OCI-M1 (cell line): ENCODE results near the gene ARHGEF17.
A peak's percentile ranks its signal among the peaks of the same experiment; 100 is the strongest.

Experiments used
- DNase-seq: peaks from one replicate; lab custom pipeline; 2025; lab: John Stamatoyannopoulos, UW

The ARHGEF17 gene

DNA sequence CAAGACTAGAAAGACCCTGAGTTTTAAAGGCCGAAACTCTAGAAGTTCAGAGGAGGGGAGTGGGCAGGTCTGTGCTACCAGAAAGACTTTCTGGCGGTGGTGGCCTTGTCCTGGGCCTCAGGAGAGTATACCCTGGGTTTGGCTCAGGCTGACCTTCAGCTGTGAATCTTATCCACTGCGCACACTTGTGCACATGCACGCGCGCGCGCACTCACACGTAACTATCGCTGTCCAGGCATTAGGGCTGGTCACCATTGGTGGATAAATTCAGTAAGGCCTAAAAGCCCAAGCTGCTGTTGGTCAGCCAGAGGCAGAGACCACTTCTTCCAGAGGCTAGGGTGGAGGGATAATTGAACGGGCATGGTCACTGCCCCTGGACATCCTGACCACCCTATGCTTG, 25.1 kb downstream of the ARHGEF17 start:
- DNase-seq = no peak

DNA sequence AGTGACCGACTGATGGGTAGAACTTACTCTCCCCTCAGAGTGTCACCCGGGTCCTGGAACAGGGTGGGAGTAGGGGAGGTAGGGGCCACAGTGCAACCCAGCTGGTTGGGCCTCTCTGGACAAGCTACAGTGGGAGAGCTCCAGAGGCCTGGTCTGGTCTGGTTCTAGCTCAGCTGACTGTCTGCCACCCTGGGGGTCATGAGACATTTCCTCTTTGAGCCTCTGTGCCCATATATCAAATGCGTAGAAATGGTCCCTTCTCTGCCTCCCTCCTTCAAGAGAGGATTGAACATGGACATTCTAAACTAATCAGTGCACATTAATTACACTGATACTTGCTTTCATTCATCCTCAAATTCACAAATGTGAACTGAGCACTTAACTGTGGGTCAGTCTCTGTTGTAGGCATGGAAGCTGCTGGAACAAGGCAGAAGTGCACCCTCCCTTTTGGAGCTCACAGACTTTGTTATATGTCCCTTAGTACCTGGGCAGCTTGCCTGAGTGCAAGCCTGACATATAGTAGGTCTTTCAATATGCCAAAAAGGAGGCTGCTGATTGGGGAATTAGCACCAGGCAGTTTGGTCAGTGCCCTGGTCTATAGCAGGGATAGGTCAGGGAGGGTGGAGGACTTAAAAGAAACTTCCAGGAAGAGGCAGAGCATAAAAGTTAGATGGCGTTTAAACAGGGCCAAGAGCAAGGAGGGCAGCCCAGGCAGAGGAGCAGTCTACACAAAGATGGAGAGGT, 25.7 kb downstream of the ARHGEF17 start:
- DNase-seq = no peak

DNA sequence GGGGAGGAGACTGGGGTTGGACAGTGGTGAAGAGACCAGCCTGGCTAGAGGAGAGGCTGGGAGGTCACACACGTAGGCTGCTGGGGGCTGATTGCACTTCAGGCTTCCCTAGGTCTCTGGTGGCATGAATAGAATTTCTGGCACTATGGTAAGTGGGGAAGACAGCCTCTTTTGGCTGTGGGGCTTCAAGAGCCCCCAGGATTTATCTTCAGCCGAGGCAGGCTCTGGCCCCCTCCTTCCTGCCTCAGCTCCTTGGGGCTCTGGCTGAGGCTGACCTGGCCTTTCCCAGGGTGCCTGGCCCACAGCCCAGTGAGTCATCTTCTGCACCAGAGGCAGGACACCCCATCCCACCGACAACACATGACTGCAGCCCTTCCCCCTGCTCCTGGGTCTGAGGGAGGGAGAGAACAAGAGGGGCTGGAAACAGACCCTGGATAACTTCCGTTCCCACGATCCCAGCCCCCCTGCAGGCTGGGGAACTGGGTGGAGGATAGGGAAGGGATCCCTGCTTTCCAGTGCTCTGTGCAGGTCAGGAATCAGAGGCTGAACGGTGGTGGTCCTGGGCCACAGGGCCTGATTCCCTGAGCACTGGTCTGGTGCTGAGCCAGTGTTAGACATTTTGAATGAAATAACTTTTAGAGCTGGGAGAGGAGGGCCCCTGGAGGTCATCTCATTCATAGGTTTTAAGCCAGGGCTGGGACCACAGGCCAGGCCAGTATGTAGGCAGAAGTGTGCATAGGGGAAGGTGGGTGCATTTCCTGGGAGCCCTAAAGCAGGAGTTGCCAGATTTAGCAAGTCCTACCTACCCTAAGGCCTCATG, 26.5 kb downstream of the ARHGEF17 start:
- peak; percentile 71 for DNase-seq

DNA sequence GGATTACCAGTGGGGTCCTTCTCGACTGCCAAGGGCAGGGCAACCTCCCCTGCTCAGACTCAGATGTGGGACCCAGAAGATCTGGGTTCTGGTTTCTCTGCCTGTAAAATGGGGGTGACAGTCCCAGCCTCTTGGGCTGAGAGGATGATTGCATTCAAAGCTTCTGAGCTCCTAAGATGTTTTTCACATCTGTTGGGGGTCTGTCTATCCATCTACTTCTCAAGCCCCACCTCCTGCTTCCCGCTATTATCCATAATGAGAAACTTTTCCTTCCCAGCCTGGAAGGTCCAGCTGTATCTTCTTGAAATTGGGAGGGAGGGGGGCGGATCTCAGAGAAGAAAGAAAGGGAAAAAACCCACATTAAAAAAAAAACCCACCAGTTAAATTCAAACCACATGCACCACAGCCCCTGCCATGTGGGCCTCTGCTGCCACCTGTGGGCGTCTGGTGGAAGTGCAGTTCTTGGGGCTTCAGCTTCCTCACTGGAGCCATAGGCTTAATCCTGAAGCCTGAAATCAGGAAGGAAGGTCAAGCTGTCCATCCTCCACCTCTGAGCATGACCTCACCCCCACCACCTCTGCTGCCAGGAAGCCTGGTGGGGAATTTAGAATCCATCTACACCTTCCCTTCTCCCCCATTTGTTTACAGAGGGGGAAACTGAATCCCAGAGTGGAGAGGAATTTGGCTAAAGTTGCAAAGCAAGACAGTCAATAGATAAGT, 27.3 kb downstream of the ARHGEF17 start:
- peak; percentile 99 for DNase-seq

DNA sequence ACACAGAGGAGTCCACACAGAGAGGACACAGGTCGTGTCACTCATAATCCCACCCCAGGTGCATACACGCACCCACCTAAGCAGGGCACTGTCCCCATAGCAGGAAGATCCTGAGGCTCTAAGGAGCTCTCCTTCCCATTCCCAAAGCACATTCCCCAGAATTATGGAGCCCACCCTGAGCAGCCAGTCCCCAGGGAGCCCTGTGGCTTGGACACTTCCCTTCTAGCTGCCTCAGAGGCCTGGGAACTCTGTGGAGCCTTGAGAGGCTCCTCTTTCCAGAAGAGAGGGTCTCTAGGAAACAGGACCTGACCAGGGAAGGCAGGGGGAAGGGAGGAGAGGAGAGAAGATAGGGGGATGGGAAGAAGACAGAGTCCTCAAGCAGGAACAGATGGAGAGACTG, 29.8 kb downstream of the ARHGEF17 start:
- no peak for DNase-seq

DNA sequence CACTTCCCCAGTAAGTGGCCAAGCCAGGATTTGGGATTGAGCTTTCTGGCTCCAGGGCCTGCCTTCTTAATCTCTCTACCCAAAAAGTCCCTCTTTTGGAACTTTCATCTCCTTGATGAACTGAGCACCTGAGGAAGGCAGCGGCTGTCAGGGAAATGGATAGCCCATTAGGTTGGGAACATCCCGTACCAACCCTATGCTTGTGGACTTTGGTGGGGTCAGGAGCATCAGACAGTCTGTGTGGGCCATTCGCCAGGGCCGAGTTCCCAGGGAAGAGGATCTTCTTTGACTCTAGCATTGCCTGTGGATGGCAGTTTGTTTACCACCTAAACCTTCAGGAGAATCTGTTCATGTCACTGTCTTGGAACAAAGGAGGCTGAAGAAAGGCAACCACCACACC, 30.2 kb downstream of the ARHGEF17 start:
- DNase-seq = no peak

DNA sequence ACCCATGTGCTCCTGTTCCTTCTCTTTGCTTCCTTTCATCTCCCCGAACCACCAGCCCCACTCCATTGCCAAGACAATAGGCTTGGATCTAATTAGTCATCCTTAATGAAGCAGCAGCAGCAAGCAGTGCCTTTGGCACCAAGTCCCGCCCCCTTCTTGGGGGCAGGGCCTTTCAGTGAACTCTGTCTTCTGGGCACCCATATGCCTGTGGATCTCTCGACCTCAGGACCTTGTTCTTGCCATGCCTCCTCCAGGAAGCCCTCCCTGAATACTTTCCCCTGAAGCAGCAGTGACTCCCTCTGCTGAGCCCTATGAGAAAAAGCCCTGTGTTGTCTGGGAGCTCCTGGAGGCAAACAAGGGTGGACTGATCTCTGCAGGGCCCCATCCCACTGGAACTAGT, 32.1 kb downstream of the ARHGEF17 start:
- DNase-seq = no peak

DNA sequence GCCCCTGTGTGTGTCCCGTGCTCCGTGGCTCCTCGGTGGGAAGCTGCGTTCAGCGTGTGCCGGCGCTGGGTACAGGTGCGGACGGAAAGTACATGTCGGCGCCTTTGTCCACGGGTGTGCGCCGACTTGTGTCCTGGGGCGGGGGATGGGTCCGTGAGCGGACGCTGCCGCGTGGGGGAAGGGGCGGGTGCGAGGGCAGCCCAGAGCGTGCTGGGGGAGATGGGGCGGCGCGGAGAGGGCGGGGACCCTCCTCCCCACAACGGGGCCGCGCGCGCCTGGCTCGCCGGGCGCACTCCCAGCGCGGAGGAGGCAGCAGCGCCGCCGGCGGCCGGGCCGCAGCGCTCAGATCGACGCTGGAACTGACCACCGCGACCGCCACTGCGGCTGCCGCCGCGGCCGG, 34.6 kb downstream of the ARHGEF17 start:
- DNase-seq = no peak

DNA sequence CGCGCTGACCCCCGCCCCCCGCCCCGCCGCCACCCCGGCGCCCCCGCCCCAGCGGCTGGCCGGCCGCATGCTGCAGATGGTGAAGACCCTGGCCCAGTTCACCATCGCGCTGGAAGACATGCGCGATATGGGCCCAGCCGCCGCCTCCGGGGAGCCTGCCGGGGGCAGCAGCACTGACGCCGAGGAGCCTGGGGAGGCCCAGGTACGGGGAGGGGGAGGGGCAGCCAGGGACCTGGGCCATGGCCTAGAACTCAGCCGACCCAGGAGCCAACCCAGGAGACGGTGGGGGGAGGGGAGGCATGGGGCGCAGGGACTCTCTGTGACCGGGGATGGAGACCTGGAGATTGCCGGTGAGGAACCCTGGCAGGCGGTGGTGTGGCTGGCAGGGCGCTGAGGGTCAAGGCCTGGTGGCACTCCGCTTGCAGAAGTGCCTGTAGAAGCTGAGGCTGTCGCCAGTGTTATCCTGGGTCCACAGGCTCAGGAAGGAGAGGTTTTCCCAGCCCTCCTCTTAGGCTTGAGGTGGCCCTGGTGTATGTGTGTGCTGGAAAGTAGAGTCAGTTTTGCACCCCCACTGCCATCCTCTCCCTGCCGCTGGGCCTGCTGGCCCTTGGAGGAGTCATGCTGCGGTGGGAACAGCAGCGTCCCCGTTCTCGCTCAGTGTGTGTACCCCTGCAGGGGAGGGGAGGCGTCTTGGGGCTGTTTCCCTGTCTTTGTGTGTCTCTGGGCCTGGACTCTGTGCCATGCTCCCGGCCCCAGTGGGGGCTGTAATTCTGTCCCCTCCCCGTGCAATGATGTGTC, 35.2 kb downstream of the ARHGEF17 start:
- DNase-seq = no peak

DNA sequence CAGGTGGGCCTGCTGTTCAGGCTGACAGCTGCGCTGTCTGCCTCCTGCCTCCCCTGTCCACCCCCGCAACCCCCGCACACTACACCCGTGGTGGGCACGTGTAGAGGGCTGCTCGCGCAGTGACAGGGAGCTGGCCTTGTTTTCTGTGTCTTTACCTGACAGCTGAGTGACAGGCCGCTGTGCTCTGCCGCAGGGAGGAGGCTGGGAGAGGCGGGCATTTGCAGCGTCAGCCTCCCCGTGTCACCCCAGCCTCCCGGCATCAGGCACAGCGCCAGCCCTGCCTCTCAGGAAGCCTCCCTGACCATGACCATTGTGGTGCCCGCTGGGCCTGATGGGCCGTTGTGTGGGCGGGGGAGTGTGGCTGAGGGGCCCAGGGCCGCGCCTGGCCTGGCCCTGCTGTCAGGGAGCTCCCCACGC, 36.1 kb downstream of the ARHGEF17 start:
- no peak for DNase-seq

DNA sequence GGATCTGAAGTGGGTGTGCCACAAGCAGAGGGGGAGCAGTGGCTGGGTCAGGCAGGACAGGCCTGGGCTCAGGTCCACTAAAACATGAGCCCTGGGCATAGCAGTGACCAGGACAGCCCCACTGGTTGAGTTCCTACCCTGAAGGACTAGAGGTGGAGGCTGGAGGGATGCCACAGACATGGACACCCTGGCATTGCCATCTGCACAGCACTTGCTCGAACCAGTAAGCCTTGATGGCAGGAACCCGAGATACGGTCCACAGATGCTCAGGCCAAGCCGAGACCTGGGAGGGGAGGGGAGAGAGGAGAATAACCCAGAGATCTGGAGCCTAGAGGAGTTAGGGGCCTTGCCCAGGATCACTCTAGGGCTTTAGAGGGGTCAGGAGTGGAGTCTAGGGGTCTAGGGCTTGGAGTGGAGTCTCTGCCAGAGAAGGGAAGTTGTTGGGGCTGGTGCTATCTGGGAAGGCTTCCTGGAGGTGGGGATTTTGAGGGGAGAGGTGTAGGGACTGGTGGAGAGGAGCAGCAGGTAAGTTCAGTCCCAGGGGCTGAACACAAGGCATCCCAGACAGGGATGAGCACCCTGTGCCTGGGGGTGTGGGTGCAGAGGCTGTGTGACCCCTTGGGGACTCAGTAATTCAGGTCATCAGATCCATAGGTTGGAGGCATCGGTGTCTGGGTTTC, 37.5 kb downstream of the ARHGEF17 start:
- DNase-seq = no peak

DNA sequence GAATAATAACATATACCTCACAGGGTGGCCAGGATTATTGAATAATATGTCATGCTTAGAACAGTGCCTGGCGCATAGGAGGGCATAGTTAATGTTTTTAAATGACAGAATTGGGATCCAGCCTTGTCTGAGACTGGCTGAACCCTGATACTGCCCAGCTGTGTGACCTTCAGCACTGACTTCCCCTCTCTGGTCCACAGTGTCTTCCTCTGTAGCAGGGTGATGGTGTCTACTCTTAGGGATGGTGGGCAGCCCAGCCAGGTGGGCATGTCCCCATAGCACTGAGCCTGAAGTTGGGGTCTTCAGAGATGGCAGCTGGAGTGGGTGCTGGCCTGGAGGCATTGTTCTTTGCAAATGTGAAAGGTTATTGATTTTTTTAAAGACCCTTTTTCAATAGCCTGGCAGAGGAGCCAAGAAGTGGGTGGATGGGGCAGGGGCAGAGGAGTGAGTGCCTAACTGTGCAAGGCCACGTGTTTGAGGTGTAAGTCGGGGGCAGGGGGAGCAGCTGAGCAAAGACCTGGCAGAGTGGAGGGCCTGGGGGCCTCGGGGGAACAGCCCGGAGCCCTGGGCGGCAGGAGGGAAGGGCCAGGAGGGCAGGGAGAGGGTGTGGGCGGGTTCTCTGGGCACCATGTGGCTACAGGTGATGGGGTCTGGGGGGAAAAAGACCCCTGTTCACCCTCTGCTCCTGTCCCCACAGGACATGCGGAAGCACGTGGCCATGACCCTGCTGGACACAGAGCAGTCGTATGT, 38.3 kb downstream of the ARHGEF17 start:
- DNase-seq = no peak

DNA sequence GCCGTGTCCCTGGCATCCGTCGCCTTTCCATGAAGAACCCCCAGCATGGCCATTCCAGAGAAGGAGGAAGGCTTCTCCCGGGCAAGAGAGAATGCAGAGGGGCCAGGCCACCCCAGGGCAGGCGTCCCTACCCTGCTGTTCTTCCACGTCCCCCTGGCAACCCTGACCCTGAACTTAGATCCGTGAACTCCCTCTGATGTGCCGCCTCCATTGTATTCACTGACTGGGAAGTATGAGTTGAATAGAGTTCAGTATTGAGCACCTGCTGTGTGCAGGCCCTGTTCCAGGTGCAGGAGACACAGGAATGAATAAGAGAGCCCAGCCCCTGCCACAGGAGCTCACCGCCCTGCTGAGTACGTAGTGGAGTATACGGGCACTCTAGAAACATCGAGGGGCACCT, 39.0 kb downstream of the ARHGEF17 start:
- no peak for DNase-seq

DNA sequence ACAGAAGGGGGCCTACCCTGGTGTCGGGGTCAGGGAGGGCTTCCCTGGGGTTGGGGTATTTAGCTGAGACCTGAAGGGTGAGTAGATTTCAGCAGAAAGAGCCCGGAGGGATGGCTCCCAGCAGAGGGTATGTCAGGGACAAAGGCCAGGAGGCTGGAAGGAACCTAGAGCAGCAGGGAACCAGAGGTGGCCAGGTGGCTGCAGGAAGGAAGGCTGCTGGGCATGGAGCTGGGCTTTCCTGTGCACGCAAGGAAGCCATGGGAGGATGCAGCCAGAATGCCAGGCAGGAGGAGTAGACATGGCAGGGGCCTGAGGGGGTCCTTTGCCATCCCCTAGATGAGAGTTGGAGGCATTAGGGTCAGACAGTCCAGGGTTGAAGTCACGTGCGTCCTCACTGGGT, 40.8 kb downstream of the ARHGEF17 start:
- DNase-seq = no peak

DNA sequence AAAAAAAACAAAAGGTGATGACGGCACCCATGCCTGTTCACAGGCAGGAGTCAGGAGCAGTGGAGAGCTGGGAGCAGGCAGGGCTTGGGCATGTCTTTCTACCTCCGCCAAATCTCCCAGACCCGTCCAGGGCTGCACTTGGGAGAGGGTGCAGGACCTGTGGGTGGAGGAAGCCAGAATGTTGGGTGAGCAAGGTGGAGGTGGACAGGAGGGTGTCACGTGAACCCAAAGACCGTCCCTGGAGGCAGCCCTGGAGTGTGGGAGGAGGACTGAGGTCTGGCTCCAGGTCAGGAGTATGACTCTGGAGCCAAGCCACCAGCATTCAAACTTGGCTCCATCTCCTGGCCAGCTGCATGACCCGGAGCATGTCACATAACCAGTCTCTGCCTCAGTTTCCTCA, 41.6 kb downstream of the ARHGEF17 start:
- DNase-seq = no peak

DNA sequence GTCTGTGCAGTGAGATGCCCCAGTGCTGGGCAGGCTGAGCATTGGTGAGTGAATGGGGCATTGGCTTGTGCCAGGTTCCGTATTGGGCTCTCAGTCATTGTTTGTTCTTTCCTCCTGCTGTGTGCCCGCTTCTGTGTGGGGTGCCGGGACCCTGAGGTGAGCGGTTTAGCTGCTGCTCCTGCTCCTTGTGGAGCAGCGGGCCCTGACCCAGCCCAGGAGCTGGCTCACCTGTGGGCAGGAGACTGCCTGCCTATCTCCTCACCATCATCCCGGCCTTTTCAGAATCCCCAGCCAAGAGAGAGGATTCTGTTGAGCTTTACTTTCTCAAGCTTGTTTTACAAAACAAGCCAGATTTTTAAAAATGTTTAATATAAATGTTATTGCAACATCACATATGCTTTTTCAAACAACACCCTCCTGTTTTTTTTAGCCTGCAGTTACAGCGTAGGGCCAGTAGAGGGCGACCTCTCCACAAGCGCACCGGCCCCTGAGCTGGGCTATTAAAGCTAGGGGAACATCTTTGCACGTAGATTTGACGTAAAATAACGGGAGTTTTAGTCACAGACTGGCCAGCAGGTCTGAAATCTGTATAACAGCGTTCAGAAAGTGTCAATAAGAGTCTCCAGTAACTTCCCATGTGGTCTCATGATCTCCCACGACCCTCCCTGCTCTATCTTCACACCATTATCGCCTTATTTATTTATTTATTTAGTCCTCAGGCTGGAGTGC, 43.0 kb downstream of the ARHGEF17 start:
- DNase-seq = peak; percentile 97

DNA sequence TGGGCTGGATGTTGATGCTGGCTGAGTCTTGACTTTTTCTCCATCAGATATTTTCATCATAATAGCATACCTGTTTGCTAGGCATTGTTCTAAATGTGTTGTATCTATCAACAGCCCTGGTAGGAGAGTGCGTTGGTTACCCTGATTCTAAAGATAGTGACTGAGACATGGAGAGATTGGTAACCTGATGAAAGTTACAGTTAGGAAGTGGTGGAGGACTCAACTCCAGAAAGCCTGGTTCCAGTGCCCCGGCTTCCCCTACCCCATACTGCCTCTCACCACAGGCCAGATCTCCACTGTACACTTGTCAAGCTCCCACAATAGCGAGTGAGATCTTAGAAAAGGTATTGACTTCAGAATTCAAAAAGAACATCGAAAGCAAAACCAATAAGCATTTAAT, 45.3 kb downstream of the ARHGEF17 start:
- DNase-seq = no peak

DNA sequence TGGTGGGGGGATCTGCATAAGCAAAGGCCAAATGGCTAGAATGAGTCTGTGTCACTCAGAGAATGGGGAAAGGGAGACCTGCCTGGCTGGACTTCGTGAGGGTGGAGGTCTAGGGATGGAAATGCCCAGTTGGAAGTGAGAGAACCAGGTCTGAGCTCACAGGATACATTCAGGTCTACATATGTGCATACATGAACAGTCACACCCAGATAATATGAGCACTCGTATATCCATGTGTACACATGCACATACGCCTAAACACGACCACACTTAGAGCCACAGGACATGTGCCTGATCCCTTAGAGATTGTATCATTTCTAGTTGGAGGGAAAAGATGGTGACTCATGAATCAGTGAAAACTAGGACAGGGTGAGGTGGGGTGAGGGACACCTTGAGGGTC, 47.0 kb downstream of the ARHGEF17 start:
- no peak for DNase-seq

DNA sequence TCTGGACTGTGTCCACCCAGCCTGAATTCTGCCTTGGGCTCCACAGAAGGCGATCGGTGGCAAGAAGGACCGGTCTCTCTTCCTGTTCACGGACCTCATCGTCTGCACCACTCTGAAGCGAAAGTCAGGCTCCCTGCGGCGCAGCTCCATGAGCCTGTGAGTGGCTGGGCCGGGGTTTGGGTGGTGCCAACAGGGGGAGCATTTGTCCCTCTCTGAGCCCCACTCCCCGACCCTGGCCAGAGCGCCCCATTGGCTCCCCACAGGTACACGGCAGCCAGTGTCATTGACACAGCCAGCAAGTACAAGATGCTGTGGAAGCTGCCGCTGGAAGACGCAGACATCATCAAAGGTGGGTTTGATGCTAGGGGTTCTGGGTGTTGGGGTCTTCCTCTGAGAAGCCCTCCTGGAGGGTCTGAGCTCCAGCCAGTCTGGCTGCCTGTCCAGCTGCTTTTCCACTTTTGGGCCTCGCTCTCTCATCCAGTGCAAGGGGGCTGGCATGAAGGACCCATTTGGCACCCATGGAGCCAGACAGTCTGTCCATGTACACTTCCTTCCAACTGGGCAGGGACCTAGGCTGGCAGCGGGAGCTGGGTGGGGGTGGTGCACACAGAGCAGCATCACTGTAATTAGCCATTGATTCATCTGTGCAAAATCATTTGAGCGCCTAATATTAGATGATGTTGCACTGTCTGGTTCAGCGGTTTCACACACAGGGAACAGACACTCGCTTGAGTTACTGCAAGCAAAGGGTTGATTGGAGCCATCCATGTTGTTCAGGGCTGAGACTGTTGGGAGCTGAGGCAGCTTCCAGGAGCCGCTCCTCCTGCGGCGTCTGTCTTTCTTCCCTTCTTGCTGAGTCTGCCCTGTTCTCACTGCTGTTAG, 49.1 kb downstream of the ARHGEF17 start:
- no peak for DNase-seq
